Neural cell (in vitro differentiated cells): ENCODE data around the gene IFNGR1. TPM values are rescaled to one million over a fixed set of nuclear protein-coding genes. Genes with fewer than 3 reads are reported as not detected.

Experiments used
- H2AFZ ChIP-seq: fragments of 200-600, 300-800 bp; sonication (generic), shearing (Covaris generic); 2 replicates; pipeline ENCODE4 v1.6.0; 2014; ENCODE audit warnings: low read depth, mild to moderate bottlenecking, antibody characterized with exemption, low read length, moderate library complexity
- H3F3A ChIP-seq: fragments of 200-600 bp; shearing (Covaris generic); 2 replicates; pipeline ENCODE4 v1.6.1; 2016; ENCODE audit warnings: mild to moderate bottlenecking, moderate library complexity, mixed read lengths, antibody characterized with exemption, low read length; ENCODE audit not compliant: insufficient read depth, poor library complexity, severe bottlenecking
- H3K27ac ChIP-seq: fragments of 200-600, 300-800 bp; sonication (generic), shearing (Covaris generic); 2 replicates; pipeline ENCODE4 v1.5.1; 2014; ENCODE audit warnings: mild to moderate bottlenecking, low read length, moderate library complexity
- H3K27me3 ChIP-seq: fragments of 300-800, 200-600 bp; sonication (generic), shearing (Covaris generic); 2 replicates; pipeline ENCODE4 v1.6.0; 2014; ENCODE audit warnings: mild to moderate bottlenecking, low read depth, low read length, moderate library complexity; ENCODE audit not compliant: insufficient read depth
- H3K36me3 ChIP-seq: fragments of 300-800, 200-600 bp; sonication (generic), shearing (Covaris generic); 2 replicates; pipeline ENCODE4 v1.5.1; 2014; ENCODE audit warnings: mild to moderate bottlenecking, antibody characterized with exemption, low read length, moderate library complexity; ENCODE audit not compliant: insufficient read depth
- H3K4me2 ChIP-seq: fragments of 300-800, 200-600 bp; sonication (generic), shearing (Covaris generic); 2 replicates; pipeline ENCODE4 v1.6.0; 2014; ENCODE audit warnings: mild to moderate bottlenecking, low read length
- H3K4me3 ChIP-seq: fragments of 300-800, 200-600 bp; sonication (generic), shearing (Covaris generic); 2 replicates; pipeline ENCODE4 v1.5.1; 2014; ENCODE audit warnings: mild to moderate bottlenecking, low read length, moderate library complexity
- H3K79me2 ChIP-seq: fragments of 200-600 bp; shearing (Covaris generic); replicated peaks from 2 replicates; pipeline ENCODE4 v1.6.0; 2014; ENCODE audit warnings: mild to moderate bottlenecking, low read length, moderate library complexity; ENCODE audit not compliant: insufficient read depth
- H3K9ac ChIP-seq: fragments of 300-800, 200-600 bp; sonication (generic), shearing (Covaris generic); 2 replicates; pipeline ENCODE4 v1.6.1; 2016; ENCODE audit warnings: mild to moderate bottlenecking, low read length, mixed read lengths
- H3K9me2 ChIP-seq: fragments of 200-600 bp; shearing (Covaris generic); 2 replicates; pipeline ENCODE4 v1.6.1; 2016; ENCODE audit warnings: mild to moderate bottlenecking, low read length, mixed read lengths; ENCODE audit not compliant: insufficient read depth
- H3K9me3 ChIP-seq: fragments of 200-600, 300-800 bp; sonication (generic), shearing (Covaris generic); 2 replicates; pipeline ENCODE4 v1.6.1; 2016; ENCODE audit warnings: mild to moderate bottlenecking, mixed run types, low read length, moderate library complexity, mixed read lengths
- H4K20me1 ChIP-seq: fragments of 200-600 bp; shearing (Covaris generic); 2 replicates; pipeline ENCODE4 v1.6.1; 2016; ENCODE audit warnings: mild to moderate bottlenecking, mixed run types; ENCODE audit not compliant: insufficient read depth
- EP300 ChIP-seq: fragments of 450-650 bp; conservative IDR thresholded peaks from 2 replicates; pipeline ENCODE4 v1.6.1; 2014; ENCODE audit warnings: antibody characterized with exemption, mild to moderate bottlenecking, moderate library complexity; ENCODE audit not compliant: poor library complexity, severe bottlenecking
- EZH2 ChIP-seq: fragments of 200-600, 300-800 bp; shearing (Covaris generic), sonication (generic); IDR thresholded peaks from 2 replicates; pipeline ENCODE4 v1.6.1; 2014; ENCODE audit warnings: antibody characterized with exemption, low read length, borderline replicate concordance, mild to moderate bottlenecking; ENCODE audit not compliant: insufficient read depth, poor library complexity, severe bottlenecking
- MXI1 ChIP-seq: fragments of 450-650 bp; conservative IDR thresholded peaks from 2 replicates; pipeline ENCODE4 v1.6.1; 2014; ENCODE audit warnings: antibody characterized with exemption, mild to moderate bottlenecking; ENCODE audit not compliant: poor library complexity, severe bottlenecking
- POLR2AphosphoS5 ChIP-seq: IDR thresholded peaks from 2 replicates; pipeline ENCODE4 v1.6.1; 2012
- RAD21 ChIP-seq: fragments of 450-650 bp; conservative IDR thresholded peaks from 2 replicates; pipeline ENCODE4 v1.6.1; 2014; ENCODE audit warnings: antibody characterized with exemption, mild to moderate bottlenecking, moderate library complexity
- REST ChIP-seq: IDR thresholded peaks from 2 replicates; pipeline ENCODE4 v1.6.1; 2012; ENCODE audit warnings: borderline replicate concordance
- SMC3 ChIP-seq: fragments of 450-650 bp; conservative IDR thresholded peaks from 2 replicates; pipeline ENCODE4 v1.6.1; 2014; ENCODE audit warnings: antibody characterized with exemption, mild to moderate bottlenecking, moderate library complexity; ENCODE audit not compliant: poor library complexity
- TAF1 ChIP-seq: IDR thresholded peaks from 2 replicates; pipeline ENCODE4 v1.6.1; 2012; ENCODE audit warnings: low read depth
- polyA plus RNA-seq: library from polyadenylated mRNA; depleted of rRNA; stranded (reverse); fragments of >200 nt; gene quantifications from 2 replicates; pipeline ENCODE4 v1.2.3, GENCODE V29; 2014
- TF ChIP-seq, protein P1 (sequence below): fragments of 450-650 bp; IDR thresholded peaks from 2 replicates; pipeline ENCODE4 v1.5.1; 2014; ENCODE audit warnings: antibody characterized with exemption, mild to moderate bottlenecking, moderate library complexity; ENCODE audit not compliant: poor library complexity, severe bottlenecking

IFNGR1 gene
- polyA plus RNA-seq, 1 donor from 2014 or later, result 57.2 TPM

GRCh38 chr6:137247724-137248123 lies 28.5 kb upstream of the IFNGR1 start:
- Histone ChIP-seq H3F3A (no peaks in the 10 kb centered on the region), H3K27ac (no peak overlapping the region)
- TF ChIP-seq EP300 (no peak), RAD21 (no peak), MXI1 (no peak), REST (no peak), EZH2 (no peak), TAF1 (no peak), POLR2AphosphoS5 (no peak), SMC3 (no peak)
- TF ChIP-seq, protein P1, sequence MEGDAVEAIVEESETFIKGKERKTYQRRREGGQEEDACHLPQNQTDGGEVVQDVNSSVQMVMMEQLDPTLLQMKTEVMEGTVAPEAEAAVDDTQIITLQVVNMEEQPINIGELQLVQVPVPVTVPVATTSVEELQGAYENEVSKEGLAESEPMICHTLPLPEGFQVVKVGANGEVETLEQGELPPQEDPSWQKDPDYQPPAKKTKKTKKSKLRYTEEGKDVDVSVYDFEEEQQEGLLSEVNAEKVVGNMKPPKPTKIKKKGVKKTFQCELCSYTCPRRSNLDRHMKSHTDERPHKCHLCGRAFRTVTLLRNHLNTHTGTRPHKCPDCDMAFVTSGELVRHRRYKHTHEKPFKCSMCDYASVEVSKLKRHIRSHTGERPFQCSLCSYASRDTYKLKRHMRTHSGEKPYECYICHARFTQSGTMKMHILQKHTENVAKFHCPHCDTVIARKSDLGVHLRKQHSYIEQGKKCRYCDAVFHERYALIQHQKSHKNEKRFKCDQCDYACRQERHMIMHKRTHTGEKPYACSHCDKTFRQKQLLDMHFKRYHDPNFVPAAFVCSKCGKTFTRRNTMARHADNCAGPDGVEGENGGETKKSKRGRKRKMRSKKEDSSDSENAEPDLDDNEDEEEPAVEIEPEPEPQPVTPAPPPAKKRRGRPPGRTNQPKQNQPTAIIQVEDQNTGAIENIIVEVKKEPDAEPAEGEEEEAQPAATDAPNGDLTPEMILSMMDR, result no peak

GRCh38 chr6:137246791-137247202 lies 27.6 kb upstream of the IFNGR1 start:
- no peaks in the 10 kb centered on the region for H3K27me3 ChIP-seq
- H4K20me1 ChIP-seq, result no peaks in the 10 kb centered on the region
- H3K9me3 ChIP-seq, result no peaks in the 10 kb centered on the region
- H3K4me3 ChIP-seq, result no peak overlapping the region
- no peaks in the 10 kb centered on the region for H3K9me2 ChIP-seq
- H3K36me3 ChIP-seq, result no peaks in the 10 kb centered on the region
- no peaks in the 10 kb centered on the region for H3F3A ChIP-seq
- no peak overlapping the region for H2AFZ ChIP-seq
- no peak overlapping the region for H3K4me2 ChIP-seq
- H3K9ac ChIP-seq, result no peak overlapping the region
- TF ChIP-seq POLR2AphosphoS5 (no peak), RAD21 (no peak), TAF1 (no peak), EZH2 (no peak), EP300 (no peak), REST (no peak), SMC3 (no peak)
- no peaks in the 10 kb centered on the region for H3K79me2 ChIP-seq
- H3K27ac ChIP-seq, result no peak overlapping the region

More at GRCh38 chr6:137247724-137248123, 28.5 kb upstream of the IFNGR1 start:
- H3K79me2 ChIP-seq, result no peaks in the 10 kb centered on the region
- H3K4me3 ChIP-seq, result no peak overlapping the region
- no peaks in the 10 kb centered on the region for H3K27me3 ChIP-seq
- no peak overlapping the region for H3K9ac ChIP-seq
- no peaks in the 10 kb centered on the region for H3K9me3 ChIP-seq
- no peaks in the 10 kb centered on the region for H3K36me3 ChIP-seq
- H4K20me1 ChIP-seq, result no peaks in the 10 kb centered on the region
- H3K9me2 ChIP-seq, result no peaks in the 10 kb centered on the region
- no peak overlapping the region for H2AFZ ChIP-seq
- H3K4me2 ChIP-seq, result no peak overlapping the region
